H1 (cell line): Measurements from ENCODE around the gene LRRFIP1.

Experiments used
- CEBPB ChIP-seq: IDR thresholded peaks from 2 replicates; pipeline ENCODE4 v1.6.1; 2012; ENCODE audit warnings: low read depth, low read length
- CREB1 ChIP-seq: IDR thresholded peaks from 2 replicates; pipeline ENCODE4 v1.6.1; 2012; ENCODE audit warnings: inconsistent platforms
- CTCF ChIP-seq, 3 experiments: IDR thresholded peaks; 1 replicate in 2 of 3; 2 replicates in 1 of 3; pipeline versions ENCODE4 v1.5.1 to v1.6.1; 2011; ENCODE audit warnings: low read length in 3 of 3, mild to moderate bottlenecking in 3 of 3, inconsistent platforms in 2 of 3, low read depth in 1 of 3, moderate library complexity in 1 of 3; ENCODE audit not compliant: insufficient read depth in 1 of 3; ENCODE audit errors: control extremely low read depth in 1 of 3
- EP300 ChIP-seq, 2 experiments: IDR thresholded peaks; 1 replicate in 1 of 2; 2 replicates in 1 of 2; pipeline ENCODE4 v1.6.1; 2011 to 2012; ENCODE audit warnings: low read depth in 2 of 2, low read length in 2 of 2, mild to moderate bottlenecking in 2 of 2, borderline replicate concordance in 1 of 2, inconsistent platforms in 1 of 2, moderate library complexity in 1 of 2
- EZH2 ChIP-seq: fragments of 200-600 bp; sonication (generic); IDR thresholded peaks from 2 replicates; pipeline ENCODE4 v1.7.1; 2012; ENCODE audit warnings: low read depth, mild to moderate bottlenecking, moderate library complexity, low read length, inconsistent platforms; ENCODE audit not compliant: severe bottlenecking
- HDAC6 ChIP-seq: IDR thresholded peaks from one replicate; pipeline ENCODE4 v1.7.1; 2012; ENCODE audit warnings: low read depth, mild to moderate bottlenecking, inconsistent platforms, low read length, moderate library complexity
- JUND ChIP-seq: IDR thresholded peaks from 2 replicates; pipeline ENCODE4 v1.6.1; 2011; ENCODE audit warnings: mild to moderate bottlenecking, improper control_type of control experiment, low read length
- MAX ChIP-seq: IDR thresholded peaks from 2 replicates; pipeline ENCODE4 v1.6.1; 2012; ENCODE audit warnings: inconsistent platforms
- PHF8 ChIP-seq: fragments of 200-600 bp; sonication (generic); conservative IDR thresholded peaks from 2 replicates; pipeline ENCODE4 v1.7.1; 2012; ENCODE audit warnings: low read depth, mild to moderate bottlenecking, inconsistent platforms, low read length, moderate library complexity
- POLR2A ChIP-seq, 2 experiments: IDR thresholded peaks; 1 replicate in 1 of 2; 2 replicates in 1 of 2; pipeline ENCODE4 v1.6.1; 2011; ENCODE audit warnings: low read depth in 2 of 2, low read length in 2 of 2, mild to moderate bottlenecking in 2 of 2; ENCODE audit errors: control extremely low read depth in 1 of 2
- POLR2AphosphoS5 ChIP-seq: IDR thresholded peaks from 2 replicates; pipeline ENCODE4 v1.6.1; 2011; ENCODE audit warnings: low read depth, low read length

- TF ChIP-seq CTCF (IDR thresholded peaks at IDR 0.05; ENCODE audit: control extremely low read depth in 1 of 3, insufficient read depth in 1 of 3, low read depth in 1 of 3, low read length in 3 of 3) (no peak), JUND (no peak), CREB1 (no peak), POLR2AphosphoS5 (no peak), PHF8 (no peak), EZH2 (no peak), CEBPB (no peak), MAX (no peak), EP300 (IDR thresholded peaks at IDR 0.05; ENCODE audit: borderline replicate concordance in 1 of 2, low read depth in 2 of 2, low read length in 2 of 2) (no peak), POLR2A (IDR thresholded peaks at IDR 0.05; ENCODE audit: control extremely low read depth in 1 of 2, low read depth in 2 of 2, low read length in 2 of 2) (no peak), HDAC6 (no peak)
Measured at GRCh38 chr2:237790353-237790752, 163.0 kb downstream of the LRRFIP1 start.
